Measurements from ENCODE around the gene ANKS1A. TPM values are rescaled to one million over a fixed set of nuclear protein-coding genes. Genes with fewer than 3 reads are reported as not detected.

The ANKS1A gene
- polyA plus RNA-seq, 3 donors = 1.7 to 8.0 (median 3.1) TPM

- H3K4me3 Mint-ChIP-seq = no peak overlapping the region
- H3K27ac Mint-ChIP-seq = no peak overlapping the region
- H3K9me3 Mint-ChIP-seq = no peaks in the 10 kb centered on the region
- Histone ChIP-seq H3K9me3 (replicated peaks in 1 of 2; ENCODE audit: control insufficient read depth in 1 of 2, insufficient read depth in 1 of 2, low read length in 2 of 2) (no peaks in the 10 kb centered on the region), H3K9ac (ENCODE audit: insufficient read depth, low read length, poor library complexity, severe bottlenecking) (no peak overlapping the region), H3K36me3 (replicated peaks in 1 of 2; ENCODE audit: control insufficient read depth in 1 of 2, insufficient read depth in 2 of 2, low read length in 2 of 2) (peaks cover 7 to 37% of the 10 kb centered on the region in 2 donors), H2AFZ (ENCODE audit: insufficient read depth, low read depth, low read length, poor library complexity, severe bottlenecking) (no peak overlapping the region), H3K27me3 (ENCODE audit: control insufficient read depth in 2 of 2, insufficient read depth in 2 of 2, low read length in 2 of 2) (no peaks in the 10 kb centered on the region), H3K4me3 (replicated peaks in 1 of 3; ENCODE audit: low read depth in 2 of 3, low read length in 3 of 3) (no peak overlapping the region), H3K4me1 (ENCODE audit: control insufficient read depth in 1 of 2, insufficient read depth in 2 of 2, low read length in 2 of 2) (peaks cover 15 to 16% of the 10 kb centered on the region in 2 donors), H3K27ac (ENCODE audit: low read depth in 1 of 2, low read length in 2 of 2) (no peak overlapping the region), H4K20me1 (ENCODE audit: insufficient read depth, low read length) (peaks cover 17% of the 10 kb centered on the region), H3K4me2 (replicated peaks; ENCODE audit: extremely low read depth, low read length, poor library complexity, severe bottlenecking) (no peak overlapping the region), H3K79me2 (ENCODE audit: insufficient read depth, low read length) (peaks cover 4% of the 10 kb centered on the region)
- WGBS (ENCODE audit: insufficient coverage) = no CpG with 5 or more reads among the region's 2 CpGs
- H3K36me3 Mint-ChIP-seq = peaks cover 45 to 53% of the 10 kb centered on the region in 2 donors
- no peak for DNase-seq
- TF ChIP-seq, protein P1, sequence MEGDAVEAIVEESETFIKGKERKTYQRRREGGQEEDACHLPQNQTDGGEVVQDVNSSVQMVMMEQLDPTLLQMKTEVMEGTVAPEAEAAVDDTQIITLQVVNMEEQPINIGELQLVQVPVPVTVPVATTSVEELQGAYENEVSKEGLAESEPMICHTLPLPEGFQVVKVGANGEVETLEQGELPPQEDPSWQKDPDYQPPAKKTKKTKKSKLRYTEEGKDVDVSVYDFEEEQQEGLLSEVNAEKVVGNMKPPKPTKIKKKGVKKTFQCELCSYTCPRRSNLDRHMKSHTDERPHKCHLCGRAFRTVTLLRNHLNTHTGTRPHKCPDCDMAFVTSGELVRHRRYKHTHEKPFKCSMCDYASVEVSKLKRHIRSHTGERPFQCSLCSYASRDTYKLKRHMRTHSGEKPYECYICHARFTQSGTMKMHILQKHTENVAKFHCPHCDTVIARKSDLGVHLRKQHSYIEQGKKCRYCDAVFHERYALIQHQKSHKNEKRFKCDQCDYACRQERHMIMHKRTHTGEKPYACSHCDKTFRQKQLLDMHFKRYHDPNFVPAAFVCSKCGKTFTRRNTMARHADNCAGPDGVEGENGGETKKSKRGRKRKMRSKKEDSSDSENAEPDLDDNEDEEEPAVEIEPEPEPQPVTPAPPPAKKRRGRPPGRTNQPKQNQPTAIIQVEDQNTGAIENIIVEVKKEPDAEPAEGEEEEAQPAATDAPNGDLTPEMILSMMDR (IDR thresholded peaks at IDR 0.05) = no peak
- no peaks in the 10 kb centered on the region for H3K27me3 Mint-ChIP-seq (ENCODE audit: low read depth in 3 of 3)
- peaks cover 27% of the 10 kb centered on the region for H3K4me1 Mint-ChIP-seq
- intact Hi-C loops (cut with micrococcal nuclease) = no loop called here
These were observed 141.0 kb downstream of the ANKS1A start for GRCh38 chr6:35030099-35030498.

DNA sequence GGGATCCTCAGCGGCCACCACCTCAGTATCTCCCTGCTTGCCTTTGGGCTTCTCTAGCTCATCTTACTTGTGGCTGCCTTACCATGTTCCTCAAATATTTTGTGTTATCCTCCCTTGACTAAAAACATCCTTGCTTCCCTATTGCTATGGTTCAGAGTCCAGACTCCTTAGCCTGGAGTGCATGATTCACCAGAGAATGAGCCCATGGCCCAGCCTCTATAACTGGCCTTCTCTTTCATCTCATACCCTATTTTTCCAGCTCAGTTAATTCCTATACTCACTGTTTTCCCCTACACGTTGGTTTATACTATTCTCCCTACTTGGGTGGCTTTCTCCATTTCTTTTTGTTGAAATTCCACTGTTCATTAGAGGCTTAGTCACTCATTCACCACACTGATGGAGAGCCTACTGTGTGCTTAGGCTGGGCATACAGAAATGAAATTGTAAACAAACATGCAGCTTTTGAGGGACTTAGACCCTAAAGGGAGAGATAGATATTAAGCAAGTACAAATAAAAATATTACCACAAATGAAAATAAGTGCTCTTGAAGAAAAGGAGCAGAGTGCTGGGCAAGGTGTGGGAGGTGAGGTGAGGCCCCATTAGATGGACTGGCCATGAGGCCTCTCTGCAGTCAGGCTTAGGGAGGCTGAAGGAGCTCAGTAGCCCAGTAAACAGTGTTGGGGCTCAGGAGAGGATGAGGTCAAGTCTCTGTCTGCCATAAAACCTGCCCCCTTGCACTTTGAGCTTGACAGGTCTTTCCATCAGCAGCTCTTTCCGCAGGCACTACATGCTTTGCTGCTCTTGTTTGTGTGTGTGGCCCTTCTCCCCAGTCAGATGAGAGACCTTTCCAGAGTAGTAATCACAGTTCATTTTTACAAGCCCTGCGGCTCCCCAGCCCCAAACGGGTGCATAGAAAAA lies 142.8 kb downstream of the ANKS1A start:
- Histone ChIP-seq H3K27me3 (ENCODE audit: control insufficient read depth in 2 of 2, insufficient read depth in 2 of 2, low read length in 2 of 2) (no peaks in the 10 kb centered on the region), H3K4me2 (replicated peaks; ENCODE audit: extremely low read depth, low read length, poor library complexity, severe bottlenecking) (no peak overlapping the region), H3K36me3 (replicated peaks in 1 of 2; ENCODE audit: control insufficient read depth in 1 of 2, insufficient read depth in 2 of 2, low read length in 2 of 2) (peaks cover 6 to 24% of the 10 kb centered on the region in 2 donors), H3K9me3 (replicated peaks in 1 of 2; ENCODE audit: control insufficient read depth in 1 of 2, insufficient read depth in 1 of 2, low read length in 2 of 2) (no peaks in the 10 kb centered on the region), H3K79me2 (ENCODE audit: insufficient read depth, low read length) (peaks cover 12% of the 10 kb centered on the region), H3K9ac (ENCODE audit: insufficient read depth, low read length, poor library complexity, severe bottlenecking) (no peak overlapping the region), H3K27ac (ENCODE audit: low read depth in 1 of 2, low read length in 2 of 2) (no peak overlapping the region), H4K20me1 (ENCODE audit: insufficient read depth, low read length) (peaks cover 9% of the 10 kb centered on the region), H3K4me1 (ENCODE audit: control insufficient read depth in 1 of 2, insufficient read depth in 2 of 2, low read length in 2 of 2) (peaks cover 26 to 32% of the 10 kb centered on the region in 2 donors), H2AFZ (ENCODE audit: insufficient read depth, low read depth, low read length, poor library complexity, severe bottlenecking) (no peak overlapping the region), H3K4me3 (replicated peaks in 1 of 3; ENCODE audit: low read depth in 2 of 3, low read length in 3 of 3) (no peak overlapping the region)
- DNase-seq = no peak
- Mint-ChIP-seq H3K4me3 (no peak overlapping the region), H3K27ac (peak overlapping the region in 3 of 7 donors; percentile 22 to 43 (median 25)), H3K27me3 (ENCODE audit: low read depth in 3 of 3) (no peaks in the 10 kb centered on the region), H3K4me1 (peaks cover 33% of the 10 kb centered on the region), H3K9me3 (no peaks in the 10 kb centered on the region), H3K36me3 (peaks cover 41 to 49% of the 10 kb centered on the region in 2 donors)
- TF ChIP-seq, protein P1 (IDR thresholded peaks at IDR 0.05) = no peak
- intact Hi-C loops (cut with micrococcal nuclease) = no loop called here
- WGBS (ENCODE audit: insufficient coverage) = 91% methylated on average over 5 of the region's 5 CpGs

All from CD14-positive monocyte (primary cell).